Calu3 (cell line): ENCODE measurements around the gene COL5A2. TPM values are rescaled to one million over a fixed set of nuclear protein-coding genes. Genes with fewer than 3 reads are reported as not detected.

Experiments
- BruUV-seq: library from RNA; stranded (reverse); fragments of 400-500 nt; replicated peaks from 2 replicates; lab custom pipeline; 2021; lab: Mats Ljungman, UMichigan
- CTCF ChIA-PET: fragments of 300-600 bp; sonication (Branson Sonifier 250); formaldehyde crosslinking; loops from one replicate; lab custom pipeline; 2022; ENCODE audit warnings: antibody characterized with exemption; lab: Charles Lee
- DNase-seq: peaks from one replicate; pipeline ENCODE4 v3.0.0; 2022
- H3K27ac Mint-ChIP-seq: one replicate; pipeline ENCODE4 v1.8.0; 2022; ENCODE audit warnings: mixed read lengths; ENCODE audit not compliant: unreplicated experiment
- H3K27me3 Mint-ChIP-seq: one replicate; pipeline ENCODE4 v1.8.0; 2022; ENCODE audit warnings: mixed read lengths; ENCODE audit not compliant: unreplicated experiment
- H3K36me3 Mint-ChIP-seq: one replicate; pipeline ENCODE4 v1.8.0; 2022; ENCODE audit warnings: mild to moderate bottlenecking, moderate library complexity, mixed read lengths; ENCODE audit not compliant: insufficient read depth, unreplicated experiment
- H3K4me1 Mint-ChIP-seq: one replicate; pipeline ENCODE4 v1.8.0; 2022; ENCODE audit warnings: mild to moderate bottlenecking, low read depth, mixed read lengths; ENCODE audit not compliant: unreplicated experiment
- H3K4me3 Mint-ChIP-seq: one replicate; pipeline ENCODE4 v1.8.0; 2022; ENCODE audit warnings: mild to moderate bottlenecking, low read depth, moderate library complexity, mixed read lengths; ENCODE audit not compliant: unreplicated experiment
- H3K9me3 Mint-ChIP-seq: one replicate; pipeline ENCODE4 v1.8.0; 2022; ENCODE audit warnings: low read depth, mixed read lengths; ENCODE audit not compliant: unreplicated experiment
- intact Hi-C: fragments of 100-400 bp; cut with micrococcal nuclease; formaldehyde crosslinking; loops from one replicate; pipeline ENCODE4 v1.10.0; 2022; ENCODE audit not compliant: unreplicated experiment
- total RNA-seq: library from RNA; stranded (reverse); gene quantifications from 2 replicates; pipeline ENCODE4 v1.2.3, GENCODE V29; 2022
- TF ChIP-seq, protein P1 (sequence below): fragments of 200-600 bp; IDR thresholded peaks from one replicate; pipeline ENCODE4 v1.8.0; 2022; ENCODE audit warnings: antibody characterized with exemption; ENCODE audit not compliant: unreplicated experiment

Gene COL5A2
- total RNA-seq, 1 experiment from 2014 or later = 1.1 TPM

DNA sequence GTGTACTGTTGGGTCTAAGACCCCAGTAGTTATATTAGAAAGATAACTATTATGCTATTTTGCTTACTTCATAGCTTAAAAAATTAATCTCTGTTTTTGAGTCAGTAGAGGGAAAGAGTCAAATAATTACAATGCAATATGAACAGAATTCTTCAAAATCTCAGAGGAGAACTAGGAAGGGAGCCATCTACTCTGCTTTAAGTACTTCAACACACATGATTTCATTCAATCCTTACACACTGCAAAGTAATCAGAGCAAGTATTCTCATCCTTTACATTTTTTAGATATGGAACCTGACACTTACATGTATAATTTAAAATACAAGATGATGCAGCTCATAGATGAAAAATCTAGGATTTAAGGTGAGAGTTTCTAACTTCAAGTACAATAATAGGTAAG, 27.7 kb downstream of the COL5A2 start:
- Mint-ChIP-seq H3K27ac (no peak overlapping the region), H3K36me3 (no peaks in the 10 kb centered on the region), H3K9me3 (no peaks in the 10 kb centered on the region), H3K4me3 (no peak overlapping the region), H3K27me3 (no peaks in the 10 kb centered on the region), H3K4me1 (no peaks in the 10 kb centered on the region)
- no TSS peak for BruUV-seq
- no peak for DNase-seq
- TF ChIP-seq, protein P1, sequence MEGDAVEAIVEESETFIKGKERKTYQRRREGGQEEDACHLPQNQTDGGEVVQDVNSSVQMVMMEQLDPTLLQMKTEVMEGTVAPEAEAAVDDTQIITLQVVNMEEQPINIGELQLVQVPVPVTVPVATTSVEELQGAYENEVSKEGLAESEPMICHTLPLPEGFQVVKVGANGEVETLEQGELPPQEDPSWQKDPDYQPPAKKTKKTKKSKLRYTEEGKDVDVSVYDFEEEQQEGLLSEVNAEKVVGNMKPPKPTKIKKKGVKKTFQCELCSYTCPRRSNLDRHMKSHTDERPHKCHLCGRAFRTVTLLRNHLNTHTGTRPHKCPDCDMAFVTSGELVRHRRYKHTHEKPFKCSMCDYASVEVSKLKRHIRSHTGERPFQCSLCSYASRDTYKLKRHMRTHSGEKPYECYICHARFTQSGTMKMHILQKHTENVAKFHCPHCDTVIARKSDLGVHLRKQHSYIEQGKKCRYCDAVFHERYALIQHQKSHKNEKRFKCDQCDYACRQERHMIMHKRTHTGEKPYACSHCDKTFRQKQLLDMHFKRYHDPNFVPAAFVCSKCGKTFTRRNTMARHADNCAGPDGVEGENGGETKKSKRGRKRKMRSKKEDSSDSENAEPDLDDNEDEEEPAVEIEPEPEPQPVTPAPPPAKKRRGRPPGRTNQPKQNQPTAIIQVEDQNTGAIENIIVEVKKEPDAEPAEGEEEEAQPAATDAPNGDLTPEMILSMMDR = no peak
- CTCF ChIA-PET = interaction anchor here (1.5 kb wide), 1 partner anchor 9 kb away, joined by 6 read pairs; no protein-coding TSS in a partner anchor
- intact Hi-C loops = no loop called here

DNA sequence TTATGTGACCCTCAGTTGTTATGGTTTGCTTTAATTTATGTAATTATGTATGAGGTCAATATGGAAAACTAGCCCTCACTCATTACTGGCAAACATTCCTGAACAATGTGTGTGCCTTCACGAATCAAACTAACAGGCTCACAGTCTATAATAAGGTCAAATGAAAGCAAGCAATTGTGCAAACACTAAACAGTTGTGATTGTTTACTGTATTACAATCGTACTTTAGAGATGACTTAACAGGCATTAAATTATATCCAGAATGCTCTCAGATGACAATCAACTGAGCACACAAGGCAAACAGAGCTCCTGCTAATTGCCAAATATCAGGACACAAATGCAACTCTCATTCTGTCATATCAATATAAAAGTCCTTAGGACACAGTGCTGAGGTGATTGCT, 29.5 kb downstream of the COL5A2 start:
- intact Hi-C loops = no loop called here
- Mint-ChIP-seq H3K4me3 (no peak overlapping the region), H3K27me3 (no peaks in the 10 kb centered on the region), H3K9me3 (no peaks in the 10 kb centered on the region), H3K27ac (no peak overlapping the region), H3K4me1 (no peaks in the 10 kb centered on the region), H3K36me3 (no peaks in the 10 kb centered on the region)
- BruUV-seq = no TSS peak
- CTCF ChIA-PET = no interaction called here
- TF ChIP-seq, protein P1 = no peak
- no peak for DNase-seq

DNA sequence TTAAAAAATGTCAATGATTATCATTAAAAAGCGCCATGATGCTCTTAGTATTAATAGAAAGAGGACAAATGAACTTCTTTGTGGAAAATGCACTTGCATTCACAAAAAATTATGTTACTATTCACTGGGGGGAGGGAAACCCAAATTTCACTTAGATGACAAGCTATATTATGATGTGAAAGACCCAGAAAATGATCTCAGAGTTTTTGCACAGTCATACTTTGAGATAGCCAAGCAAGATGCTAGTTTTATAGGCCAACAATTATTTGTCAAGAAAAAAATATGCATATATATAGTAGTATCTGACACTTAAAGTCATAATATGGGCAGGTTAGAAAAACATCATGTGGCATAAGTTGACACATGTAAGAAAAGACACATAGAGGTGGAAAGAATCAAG, 31.6 kb downstream of the COL5A2 start:
- Mint-ChIP-seq H3K4me1 (no peaks in the 10 kb centered on the region), H3K4me3 (no peak overlapping the region), H3K27me3 (no peaks in the 10 kb centered on the region), H3K9me3 (no peaks in the 10 kb centered on the region), H3K36me3 (no peaks in the 10 kb centered on the region), H3K27ac (no peak overlapping the region)
- no TSS peak for BruUV-seq
- intact Hi-C loops = no loop called here
- CTCF ChIA-PET = no interaction called here
- DNase-seq = no peak
- TF ChIP-seq, protein P1 = no peak

DNA sequence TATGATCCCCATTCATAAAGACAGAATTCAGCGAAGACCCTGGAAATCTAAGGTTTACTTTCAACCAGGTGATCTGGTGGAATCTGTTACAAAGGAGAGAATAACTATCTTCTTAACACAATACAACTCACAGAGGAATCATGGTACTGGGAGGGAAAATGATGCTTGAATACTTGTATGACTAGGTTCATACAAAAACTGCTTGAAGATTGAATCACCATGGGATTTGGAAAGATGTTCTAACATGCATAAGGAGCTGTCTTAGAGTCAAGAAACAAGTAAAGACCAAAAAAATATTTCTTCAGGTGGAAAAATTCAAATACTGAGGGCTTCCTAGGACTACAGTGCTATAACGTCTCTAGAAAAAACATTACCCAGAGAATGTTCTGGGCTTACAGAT, 32.2 kb downstream of the COL5A2 start:
- Mint-ChIP-seq H3K27me3 (no peaks in the 10 kb centered on the region), H3K4me3 (no peak overlapping the region), H3K27ac (no peak overlapping the region), H3K36me3 (no peaks in the 10 kb centered on the region), H3K4me1 (no peaks in the 10 kb centered on the region), H3K9me3 (no peaks in the 10 kb centered on the region)
- intact Hi-C loops = no loop called here
- no peak for DNase-seq
- CTCF ChIA-PET = no interaction called here
- TF ChIP-seq, protein P1 = no peak
- BruUV-seq = no TSS peak
